Memory B cell (primary cell): ENCODE measurements around the gene CCDC86.

ENCODE experiments used
- ATAC-seq: fragments of 150-1000 bp; cut with Tn5 transposase; 2 replicates; pipeline ENCODE4 v1.10.0; 2021; ENCODE audit warnings: low read depth, mild to moderate bottlenecking, moderate library complexity
- DNase-seq, 2 donors: peaks; one replicate each; pipeline ENCODE4 v3.0.0; 2022; ENCODE audit warnings: low spot score in 2 of 2
- H3K27ac Mint-ChIP-seq: one replicate; pipeline ENCODE4 v1.8.0; 2022; ENCODE audit warnings: mild to moderate bottlenecking, moderate library complexity, mixed read lengths
- H3K27me3 Mint-ChIP-seq: one replicate; pipeline ENCODE4 v1.8.0; 2022; ENCODE audit warnings: mixed read lengths
- H3K36me3 Mint-ChIP-seq: one replicate; pipeline ENCODE4 v1.8.0; 2022; ENCODE audit warnings: mild to moderate bottlenecking, mixed read lengths
- H3K4me1 Mint-ChIP-seq: one replicate; pipeline ENCODE4 v1.8.0; 2022; ENCODE audit warnings: mixed read lengths
- H3K4me3 Mint-ChIP-seq: one replicate; pipeline ENCODE4 v1.8.0; 2022; ENCODE audit warnings: mild to moderate bottlenecking, moderate library complexity, mixed read lengths
- H3K9me3 Mint-ChIP-seq: one replicate; pipeline ENCODE4 v1.8.0; 2022; ENCODE audit warnings: mixed read lengths

CCDC86 gene

DNA sequence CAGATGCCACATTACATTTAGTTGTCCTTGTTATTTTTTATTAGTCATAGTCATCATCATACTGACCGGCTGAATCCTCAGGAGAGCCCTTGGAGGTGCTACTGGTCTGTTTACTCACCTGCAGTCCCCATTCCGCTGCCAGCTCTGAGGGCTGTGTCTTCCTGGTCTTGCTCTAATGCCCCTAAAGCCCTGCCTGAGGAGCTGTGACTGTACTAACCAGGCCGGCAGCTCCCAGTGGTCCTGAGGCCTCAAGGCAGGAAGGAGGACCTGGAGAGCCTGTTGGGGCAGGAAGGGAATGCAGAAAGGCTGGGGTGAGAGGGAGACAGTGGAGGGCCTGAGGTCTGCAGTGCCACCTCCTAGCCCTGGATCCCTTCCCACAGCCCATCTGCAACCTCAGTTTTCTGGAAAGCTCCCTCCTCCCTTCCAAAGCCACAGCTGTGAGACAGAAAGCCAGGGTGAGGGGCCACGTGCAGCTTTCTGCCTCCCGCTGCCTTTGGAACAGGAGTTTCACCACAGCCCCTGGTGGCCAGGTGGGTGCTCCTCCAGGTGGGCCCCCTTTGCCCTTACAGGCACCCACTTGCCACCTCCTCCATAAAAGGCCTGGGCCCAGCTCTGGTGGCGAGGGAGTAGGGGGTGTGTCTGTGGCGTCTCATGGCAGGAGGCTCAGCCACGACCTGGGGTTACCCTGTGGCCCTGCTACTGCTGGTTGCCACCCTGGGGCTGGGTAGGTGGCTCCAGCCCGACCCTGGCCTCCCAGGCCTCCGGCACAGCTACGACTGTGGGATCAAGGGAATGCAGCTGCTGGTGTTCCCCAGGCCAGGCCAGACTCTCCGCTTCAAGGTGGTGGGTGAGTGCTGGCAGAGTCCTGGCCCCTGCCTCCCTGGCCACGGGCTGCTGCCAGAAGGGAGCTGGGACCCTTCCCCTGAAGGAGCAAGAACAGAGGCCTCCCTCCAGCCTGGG lies 25.3 kb downstream of the CCDC86 start, which contains the start of gene ZP1:
ZP1 (plus strand) TSS at position 632 of the 960 bp plus-strand sequence; CDS start at position 652, 20 bp downstream.
- Mint-ChIP-seq H3K27me3 (peaks cover 4% of the 10 kb centered on the region), H3K27ac (no peak within 1 kb of the TSS), H3K4me1 (no peaks in the 10 kb centered on the region), H3K9me3 (no peaks in the 10 kb centered on the region), H3K36me3 (no peaks in the 10 kb centered on the region), H3K4me3 (no peak within 1 kb of the TSS)
- ATAC-seq (no peak), DNase-seq (no peak)

DNA sequence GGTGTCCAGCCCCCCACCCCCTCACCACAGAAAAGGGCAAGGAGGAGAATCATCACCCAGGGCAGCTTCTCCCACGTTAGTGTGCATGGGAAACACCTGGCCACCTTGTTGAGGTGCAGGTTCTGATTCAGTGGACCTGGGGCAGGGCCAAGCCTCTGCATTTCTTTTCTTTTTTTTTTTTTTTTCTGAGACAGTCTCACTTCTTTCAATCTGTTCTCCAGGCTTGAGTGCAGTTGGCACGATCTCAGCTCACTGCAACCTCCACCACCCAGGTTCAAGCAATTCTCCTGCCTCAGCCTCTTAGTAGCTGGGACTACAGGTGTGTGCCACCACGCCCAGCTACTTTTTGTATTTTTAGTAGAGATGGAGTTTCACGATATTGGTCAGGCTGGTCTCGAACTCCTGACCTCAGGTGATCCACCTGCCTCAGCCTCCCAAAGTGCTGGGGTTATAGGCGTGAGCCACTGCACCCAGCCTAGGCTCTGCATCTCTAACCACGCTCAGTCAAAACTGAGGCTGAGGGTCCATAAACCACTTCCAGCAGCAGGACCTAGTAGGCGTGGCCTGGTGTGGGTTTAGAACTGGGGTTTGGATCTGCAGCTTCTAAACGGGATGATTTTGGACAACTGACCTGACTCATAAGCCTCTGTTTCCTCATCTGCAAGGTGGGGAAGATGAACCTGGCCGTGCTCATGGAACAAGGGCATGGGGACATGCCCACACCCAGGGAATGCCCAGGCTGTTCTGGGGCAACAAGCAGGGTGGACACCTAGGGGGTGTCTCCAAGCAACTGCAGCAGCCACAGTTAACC lies 26.2 kb downstream of the CCDC86 start:
- H3K9me3 Mint-ChIP-seq: no peaks in the 10 kb centered on the region
- ATAC-seq (no peak), DNase-seq (no peak)
- H3K27me3 Mint-ChIP-seq: peaks cover 4% of the 10 kb centered on the region
- no peak overlapping the region for H3K4me3 Mint-ChIP-seq
- H3K27ac Mint-ChIP-seq: no peak overlapping the region
- H3K36me3 Mint-ChIP-seq: no peaks in the 10 kb centered on the region
- H3K4me1 Mint-ChIP-seq: no peaks in the 10 kb centered on the region

- Mint-ChIP-seq H3K9me3 (no peaks in the 10 kb centered on the region), H3K27me3 (peaks cover 4% of the 10 kb centered on the region), H3K4me1 (no peaks in the 10 kb centered on the region), H3K36me3 (no peaks in the 10 kb centered on the region), H3K27ac (no peak overlapping the region), H3K4me3 (no peak overlapping the region)
- DNase-seq (no peak), ATAC-seq (no peak)
Measured at GRCh38 chr11:60868682-60869450, 27.0 kb downstream of the CCDC86 start.

GRCh38 chr11:60869451-60869825 lies 27.5 kb downstream of the CCDC86 start:
- Mint-ChIP-seq H3K27ac (no peak overlapping the region), H3K36me3 (no peaks in the 10 kb centered on the region), H3K9me3 (no peaks in the 10 kb centered on the region), H3K27me3 (peaks cover 4% of the 10 kb centered on the region), H3K4me1 (peaks cover 2% of the 10 kb centered on the region), H3K4me3 (no peak overlapping the region)
- ATAC-seq (no peak), DNase-seq (no peak)

GRCh38 chr11:60870276-60870675 lies 28.4 kb downstream of the CCDC86 start:
- DNase-seq (no peak), ATAC-seq (no peak)
- Mint-ChIP-seq H3K36me3 (no peaks in the 10 kb centered on the region), H3K27ac (no peak overlapping the region), H3K4me3 (no peak overlapping the region), H3K27me3 (peaks cover 4% of the 10 kb centered on the region), H3K9me3 (no peaks in the 10 kb centered on the region), H3K4me1 (peaks cover 2% of the 10 kb centered on the region)

DNA sequence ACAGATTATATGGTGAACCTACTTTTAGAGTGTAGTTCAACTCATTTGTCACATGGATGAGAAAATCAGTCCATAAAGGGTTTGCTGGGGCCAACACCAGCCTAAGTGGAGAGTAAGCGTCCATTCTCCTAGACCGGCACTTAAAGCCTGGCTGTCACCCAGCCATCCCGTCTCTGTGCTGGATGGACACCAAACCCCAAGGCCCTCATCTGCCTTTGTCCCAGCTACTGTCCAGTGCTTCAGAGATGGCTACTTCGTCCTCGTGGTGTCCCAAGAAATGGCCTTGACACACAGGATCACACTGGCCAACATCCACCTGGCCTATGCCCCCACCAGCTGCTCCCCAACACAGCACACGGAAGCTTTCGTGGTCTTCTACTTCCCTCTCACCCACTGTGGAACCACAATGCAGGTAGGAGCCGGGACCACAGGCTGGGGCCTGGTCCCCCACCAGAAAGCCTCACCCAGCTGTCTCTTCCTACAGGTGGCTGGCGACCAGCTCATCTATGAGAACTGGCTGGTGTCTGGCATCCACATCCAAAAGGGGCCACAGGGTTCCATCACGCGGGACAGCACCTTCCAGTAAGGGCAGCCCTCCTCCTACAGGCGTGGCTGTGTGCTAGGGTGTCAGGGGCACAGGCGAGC lies 28.9 kb downstream of the CCDC86 start:
- ATAC-seq: no peak
- Mint-ChIP-seq H3K27me3 (peaks cover 4% of the 10 kb centered on the region), H3K4me3 (no peak overlapping the region), H3K36me3 (no peaks in the 10 kb centered on the region), H3K4me1 (peaks cover 2% of the 10 kb centered on the region), H3K27ac (no peak overlapping the region), H3K9me3 (no peaks in the 10 kb centered on the region)
- DNase-seq: no peak

DNA sequence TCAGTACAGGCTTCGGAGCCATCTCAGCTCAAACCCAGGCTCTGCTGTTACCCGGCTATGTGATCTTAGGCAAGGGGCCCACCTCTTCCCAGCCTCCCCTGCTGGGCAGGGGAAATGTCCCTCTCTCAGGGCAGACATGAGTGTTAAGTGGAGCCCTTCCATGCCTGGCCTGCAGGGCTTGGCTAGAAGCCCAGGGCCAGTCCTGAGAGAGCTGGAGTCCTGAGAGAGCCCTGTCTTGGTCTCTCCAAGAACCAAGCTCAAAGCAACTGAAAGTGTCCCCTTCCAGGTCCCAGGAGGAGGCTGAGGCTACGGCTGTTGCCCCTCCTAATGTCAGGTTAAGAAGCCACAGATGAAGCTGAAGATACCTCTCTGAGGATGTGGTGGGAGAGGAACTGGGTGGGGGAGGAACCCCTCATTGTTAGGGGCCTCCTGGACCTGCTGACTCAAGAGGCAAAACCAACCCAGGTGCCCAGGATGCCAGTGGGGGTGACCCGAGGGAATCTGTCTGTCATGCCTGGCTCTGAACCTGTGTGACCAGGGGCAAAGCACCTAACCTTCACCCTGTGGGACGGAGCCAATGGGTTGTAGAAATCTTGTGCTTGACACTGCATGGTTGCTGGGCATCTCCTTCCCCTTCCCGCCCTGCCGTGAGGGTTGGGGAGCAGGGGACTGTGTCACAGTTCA lies 29.6 kb downstream of the CCDC86 start:
- Mint-ChIP-seq H3K9me3 (no peaks in the 10 kb centered on the region), H3K36me3 (no peaks in the 10 kb centered on the region), H3K27ac (no peak overlapping the region), H3K4me1 (peaks cover 2% of the 10 kb centered on the region), H3K4me3 (no peak overlapping the region), H3K27me3 (peaks cover 4% of the 10 kb centered on the region)
- DNase-seq: no peak
- ATAC-seq: no peak

- H3K4me3 Mint-ChIP-seq: no peak overlapping the region
- no peak overlapping the region for H3K27ac Mint-ChIP-seq
- H3K27me3 Mint-ChIP-seq: peaks cover 4% of the 10 kb centered on the region
- no peaks in the 10 kb centered on the region for H3K9me3 Mint-ChIP-seq
- no peak for ATAC-seq
- DNase-seq: no peak
- peaks cover 2% of the 10 kb centered on the region for H3K4me1 Mint-ChIP-seq
- H3K36me3 Mint-ChIP-seq: no peaks in the 10 kb centered on the region
Measured at GRCh38 chr11:60872124-60872960, 30.4 kb downstream of the CCDC86 start.

- no peak for ATAC-seq
- Mint-ChIP-seq H3K4me3 (no peak overlapping the region), H3K27me3 (peaks cover 4% of the 10 kb centered on the region), H3K4me1 (peaks cover 2% of the 10 kb centered on the region), H3K9me3 (no peaks in the 10 kb centered on the region), H3K36me3 (peaks cover 2% of the 10 kb centered on the region), H3K27ac (no peak overlapping the region)
- no peak for DNase-seq
Measured at GRCh38 chr11:60872961-60873524, 31.1 kb downstream of the CCDC86 start.

- Mint-ChIP-seq H3K4me3 (no peak overlapping the region), H3K36me3 (peaks cover 2% of the 10 kb centered on the region), H3K4me1 (peaks cover 2% of the 10 kb centered on the region), H3K27ac (no peak overlapping the region), H3K9me3 (no peaks in the 10 kb centered on the region), H3K27me3 (peaks cover 4% of the 10 kb centered on the region)
- no peak for DNase-seq
- no peak for ATAC-seq
Measured at GRCh38 chr11:60873533-60873932, 31.6 kb downstream of the CCDC86 start.

DNA sequence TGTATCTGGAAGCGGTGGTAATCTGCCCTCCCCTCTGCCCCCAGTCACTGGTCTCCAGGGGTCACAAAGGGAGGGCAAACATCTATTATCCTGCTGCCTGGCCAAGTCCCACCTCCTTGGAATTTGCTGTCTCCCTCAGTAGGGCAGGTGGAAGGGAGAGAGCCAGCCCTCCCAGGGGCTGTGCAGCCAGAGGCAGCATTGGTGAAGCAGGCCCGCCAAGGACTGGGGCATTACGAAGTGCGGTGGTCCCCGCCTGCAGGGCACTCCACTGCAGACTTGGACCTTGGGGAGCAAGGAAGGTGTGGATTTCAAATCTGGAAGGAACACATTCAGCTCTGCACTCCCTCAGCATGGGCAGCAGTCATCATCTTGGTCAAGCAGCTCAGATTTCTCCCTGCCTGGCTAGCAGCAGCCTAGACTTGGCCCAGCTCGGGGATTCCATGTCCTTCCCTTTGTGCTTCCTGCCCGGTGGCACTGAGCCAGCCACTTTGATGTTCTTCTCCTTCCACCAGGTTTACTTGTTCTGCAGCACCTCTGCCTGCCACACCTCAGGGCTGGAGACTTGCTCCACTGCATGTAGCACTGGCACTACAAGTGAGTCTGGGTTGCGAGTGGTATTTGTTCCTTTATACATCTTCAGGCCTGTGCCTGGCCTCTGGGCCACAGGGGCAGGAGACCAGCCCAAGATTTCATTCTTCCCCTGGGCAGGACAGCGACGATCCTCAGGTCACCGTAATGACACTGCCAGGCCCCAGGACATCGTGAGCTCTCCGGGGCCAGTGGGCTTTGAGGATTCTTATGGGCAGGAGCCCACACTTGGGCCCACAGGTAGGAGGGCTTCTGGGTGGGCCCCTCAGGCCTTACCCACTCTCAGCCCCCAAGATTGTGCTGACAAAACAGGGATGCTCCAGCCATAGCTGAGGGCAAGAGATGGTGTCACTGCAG lies 32.8 kb downstream of the CCDC86 start:
- H3K4me1 Mint-ChIP-seq: peaks cover 2% of the 10 kb centered on the region
- no peak overlapping the region for H3K27ac Mint-ChIP-seq
- H3K36me3 Mint-ChIP-seq: peaks cover 4% of the 10 kb centered on the region
- peaks cover under 1% of the 10 kb centered on the region for H3K27me3 Mint-ChIP-seq
- no peak for DNase-seq
- H3K9me3 Mint-ChIP-seq: no peaks in the 10 kb centered on the region
- no peak overlapping the region for H3K4me3 Mint-ChIP-seq
- no peak for ATAC-seq
